ENCODE measurements around the gene SLC22A23.
A peak's percentile ranks its signal among the peaks of the same experiment; 100 is the strongest.
"Not testable (repeated sequence)": the region's sequence is repeated elsewhere in the genome, so short reads cannot be mapped to it uniquely, and the experiment has no call there.

Gene SLC22A23

GRCh38 chr6:3267162-3267561 is 189.7 kb downstream of the SLC22A23 start:
- DNase-seq (ENCODE audit: low read depth in 2 of 2): no peak

GRCh38 chr6:3266170-3266569 is 190.7 kb downstream of the SLC22A23 start:
- no peak for DNase-seq (ENCODE audit: low read depth in 2 of 2)

- no peak for DNase-seq (ENCODE audit: low read depth in 2 of 2)
Observed at GRCh38 chr6:3265671-3266070, 191.2 kb downstream of the SLC22A23 start.

- DNase-seq (ENCODE audit: low read depth in 2 of 2): no peak
Observed at GRCh38 chr6:3264356-3264755, 192.5 kb downstream of the SLC22A23 start.

- no peak for DNase-seq (ENCODE audit: low read depth in 2 of 2)
Observed at GRCh38 chr6:3263096-3263495, 193.8 kb downstream of the SLC22A23 start.

GRCh38 chr6:3261921-3262320 is 194.9 kb downstream of the SLC22A23 start:
- no peak for DNase-seq (ENCODE audit: low read depth in 2 of 2)

GRCh38 chr6:3261518-3261820 is 195.4 kb downstream of the SLC22A23 start:
- no peak for DNase-seq (ENCODE audit: low read depth in 2 of 2)

- DNase-seq (ENCODE audit: low read depth in 2 of 2): no peak
Observed at GRCh38 chr6:3260772-3261517, 195.9 kb downstream of the SLC22A23 start.

- no peak for DNase-seq (ENCODE audit: low read depth in 2 of 2)
Observed at GRCh38 chr6:3260296-3260695, 196.6 kb downstream of the SLC22A23 start.

GRCh38 chr6:3259491-3259958 is 197.3 kb downstream of the SLC22A23 start:
- DNase-seq (ENCODE audit: low read depth in 2 of 2): no peak

GRCh38 chr6:3258720-3259490 is 197.9 kb downstream of the SLC22A23 start, which contains the start of gene PSMG4:
Gene PSMG4 (plus strand): TSS chr6:3258947. CDS start chr6:3259023, 76 bp downstream.
- DNase-seq (ENCODE audit: low read depth in 2 of 2): peak; percentile 59 to 72

GRCh38 chr6:3258201-3258600 is 198.6 kb downstream of the SLC22A23 start:
- DNase-seq (ENCODE audit: low read depth in 2 of 2): no peak

- DNase-seq (ENCODE audit: low read depth in 2 of 2): no peak
Observed at GRCh38 chr6:3253597-3253961, 203.3 kb downstream of the SLC22A23 start.

GRCh38 chr6:3252861-3253596 is 203.8 kb downstream of the SLC22A23 start:
- no peak for DNase-seq (ENCODE audit: low read depth in 2 of 2)

- no peak for DNase-seq (ENCODE audit: low read depth in 2 of 2)
Observed at GRCh38 chr6:3252369-3252768, 204.5 kb downstream of the SLC22A23 start.

GRCh38 chr6:3251462-3252314 is 205.2 kb downstream of the SLC22A23 start:
- peak; percentile 57 to 63 for DNase-seq (ENCODE audit: low read depth in 2 of 2)

- no peak for DNase-seq (ENCODE audit: low read depth in 2 of 2)
Observed at GRCh38 chr6:3250231-3250675, 206.6 kb downstream of the SLC22A23 start.

- no peak for DNase-seq (ENCODE audit: low read depth in 2 of 2)
Observed at GRCh38 chr6:3249821-3250220, 207.0 kb downstream of the SLC22A23 start.

- peak; percentile 82 to 83 for DNase-seq (ENCODE audit: low read depth in 2 of 2)
Observed at GRCh38 chr6:3247255-3248146, 209.3 kb downstream of the SLC22A23 start.

GRCh38 chr6:3245216-3245615 is 211.6 kb downstream of the SLC22A23 start:
- DNase-seq (ENCODE audit: low read depth in 2 of 2): no peak

- DNase-seq (ENCODE audit: low read depth in 2 of 2): not testable (repeated sequence)
Observed at GRCh38 chr6:3244832-3245161, 212.1 kb downstream of the SLC22A23 start.

Measured in fibroblast of skin of left quadriceps (primary cell).